Fibroblast of mammary gland (primary cell): Measurements from ENCODE around the gene MSMB.
"Not testable (repeated sequence)": the region's sequence is repeated elsewhere in the genome, so short reads cannot be mapped to it uniquely, and the experiment has no call there.

Experiments used
- DNase-seq: peaks from one replicate; pipeline ENCODE4 v3.0.0-alpha.2; 2010; ENCODE audit warnings: low read depth
- H3K4me3 ChIP-seq: 2 replicates; pipeline ENCODE4 v1.5.1; 2011; ENCODE audit warnings: low read depth, mild to moderate bottlenecking, low read length, moderate library complexity; ENCODE audit not compliant: control insufficient read depth
- CTCF ChIP-seq: conservative IDR thresholded peaks from 2 replicates; pipeline ENCODE4 v1.5.1; 2011; ENCODE audit warnings: low read depth, low read length, inconsistent platforms; ENCODE audit not compliant: control insufficient read depth, insufficient read depth

The MSMB gene

DNA sequence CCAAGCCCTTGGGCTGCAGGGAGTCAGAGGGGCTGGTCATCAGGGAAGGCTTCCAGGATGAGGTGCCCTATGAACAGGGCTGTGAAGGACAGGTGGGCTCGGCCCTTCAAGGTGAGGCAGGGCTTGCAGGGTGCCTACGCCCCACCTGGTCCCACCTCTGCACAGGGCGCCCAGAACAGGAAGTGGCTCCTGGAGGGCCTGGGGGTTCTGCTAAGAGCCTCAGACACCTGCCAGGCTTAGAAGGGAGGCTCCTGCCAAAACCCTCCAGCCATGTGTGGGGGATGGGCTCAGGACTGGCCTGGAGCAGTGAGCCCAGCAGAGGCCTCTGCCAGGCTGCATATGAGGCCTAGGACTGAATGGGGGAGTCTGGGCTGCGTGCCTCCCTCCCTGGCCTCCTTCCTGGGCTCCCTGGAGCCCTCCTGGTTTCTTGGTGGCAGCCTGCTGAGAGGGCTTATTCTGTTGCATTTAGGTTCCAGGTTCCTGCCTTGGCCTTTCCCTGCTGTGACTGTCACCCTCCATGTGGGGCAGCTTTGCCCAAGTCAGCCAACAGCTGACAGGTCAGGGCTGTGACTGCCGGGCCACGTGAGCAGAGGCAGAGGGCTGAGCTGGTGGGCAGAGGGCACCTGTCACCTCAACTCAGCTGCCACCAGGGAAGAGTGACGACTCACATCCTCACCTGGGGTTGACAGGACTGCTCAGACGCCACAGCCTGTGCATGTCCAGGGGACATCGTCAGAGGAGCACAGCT lies 45.2 kb upstream of the MSMB start:
- no peak for DNase-seq
- H3K4me3 ChIP-seq = no peak overlapping the region
- TF ChIP-seq CTCF = no peak

DNA sequence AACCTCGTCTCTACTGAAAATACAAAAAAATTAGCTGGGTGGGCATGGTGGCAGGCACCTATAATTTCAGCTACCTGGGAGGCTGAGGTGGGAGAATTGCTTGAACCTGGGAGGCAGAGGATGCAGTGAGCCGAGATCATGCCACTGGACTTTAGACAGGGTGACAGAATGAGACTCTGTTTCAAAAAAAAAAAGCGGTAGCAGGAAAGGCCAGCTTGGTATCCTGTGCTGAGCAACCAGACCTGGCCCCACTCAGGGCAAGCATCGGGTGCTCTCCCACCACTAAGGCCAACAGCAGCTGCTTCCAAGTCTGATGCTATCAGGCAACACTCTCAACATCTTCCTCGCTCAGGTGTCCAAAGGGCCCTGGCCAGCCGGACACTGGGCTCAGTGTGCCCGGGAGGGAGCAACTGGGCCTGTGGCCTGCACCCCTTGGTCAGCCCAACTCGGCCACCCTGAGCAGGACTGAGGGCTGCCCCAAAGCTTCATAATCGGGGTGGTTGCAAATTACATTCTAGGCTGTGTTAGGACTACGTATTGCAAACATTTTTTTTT lies 44.3 kb upstream of the MSMB start:
- no peak overlapping the region for H3K4me3 ChIP-seq
- no peak for DNase-seq
- TF ChIP-seq CTCF = no peak

DNA sequence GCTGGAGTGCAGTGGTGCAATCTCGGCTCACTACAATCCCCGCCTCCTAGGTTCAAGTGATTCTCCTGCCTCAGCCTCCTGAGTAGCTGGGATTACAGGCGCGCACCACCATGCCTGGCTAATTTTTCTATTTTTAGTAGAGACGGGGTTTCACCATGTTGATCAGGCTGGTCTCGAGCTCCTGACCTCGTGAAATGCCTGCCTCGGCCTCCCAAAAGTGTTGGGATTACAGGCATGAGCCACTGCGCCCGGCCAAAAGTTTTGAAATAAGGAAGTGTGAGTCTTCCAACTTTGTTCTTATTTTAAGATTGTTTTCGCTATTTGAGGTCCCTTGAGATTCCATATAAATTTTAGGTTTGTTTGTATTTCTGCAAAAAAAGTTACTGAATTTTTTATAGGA lies 41.3 kb upstream of the MSMB start:
- DNase-seq, H3K4me3 ChIP-seq: not testable (repeated sequence)

GRCh38 chr10:46084321-46085165 lies 38.5 kb upstream of the MSMB start:
- TF ChIP-seq CTCF = no peak
- DNase-seq = no peak
- no peak overlapping the region for H3K4me3 ChIP-seq

DNA sequence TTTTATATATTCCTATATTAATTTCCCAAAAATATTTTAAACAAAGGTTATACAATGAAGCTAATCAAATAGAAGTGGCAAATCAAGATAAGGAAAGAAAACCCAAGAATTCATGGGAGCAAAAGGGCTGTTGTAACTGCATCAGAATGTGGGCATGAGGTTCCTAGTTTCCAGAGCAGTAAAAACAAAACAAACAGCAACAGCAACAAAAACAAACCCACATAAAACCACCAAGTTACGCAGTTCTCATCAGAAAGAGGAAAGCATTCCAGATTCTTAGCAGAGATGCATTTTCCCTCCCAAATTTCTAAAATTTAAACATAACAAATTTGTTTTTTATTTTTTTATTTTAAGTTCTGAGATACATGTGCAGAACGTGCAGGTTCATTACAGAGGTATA lies 34.8 kb upstream of the MSMB start:
- no peak overlapping the region for H3K4me3 ChIP-seq
- TF ChIP-seq CTCF = no peak
- no peak for DNase-seq

DNA sequence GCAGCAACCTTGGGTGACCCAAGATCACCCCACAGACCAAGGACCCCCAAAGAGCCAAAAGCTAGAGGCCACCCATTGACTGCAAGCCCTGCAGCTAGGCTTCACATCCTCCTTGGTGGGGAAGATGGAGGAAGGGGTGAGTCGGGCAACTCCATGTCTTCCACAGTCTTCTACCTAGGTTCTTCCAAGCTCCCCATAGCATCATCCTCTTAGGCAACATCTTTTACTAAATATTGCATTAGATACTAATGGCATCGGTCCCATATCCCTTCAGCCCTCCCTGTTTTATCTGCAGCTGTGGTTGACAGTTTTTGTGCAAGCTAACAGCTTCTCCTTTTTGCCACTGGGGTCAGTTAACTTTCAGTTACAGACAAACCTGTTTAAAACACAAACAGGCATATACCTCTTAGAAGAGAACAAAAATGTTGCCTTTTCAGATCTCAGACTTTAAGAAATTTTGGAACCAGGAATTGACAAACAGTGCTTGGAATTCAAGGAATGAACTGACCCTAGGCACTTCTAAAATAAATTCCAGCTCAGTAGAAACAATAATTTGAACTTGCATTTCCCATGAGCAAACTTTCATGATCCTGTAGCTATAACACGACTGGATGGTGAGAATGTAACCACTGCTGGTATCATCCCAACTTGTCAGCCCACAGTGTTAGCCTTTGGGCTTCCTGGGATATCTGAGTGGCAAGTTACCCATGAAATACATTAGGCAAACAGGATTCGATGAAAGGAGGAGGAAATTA lies 33.9 kb upstream of the MSMB start:
- DNase-seq = no peak
- no peak overlapping the region for H3K4me3 ChIP-seq
- TF ChIP-seq CTCF = no peak
